IPS DF 4.7 (cell line): ENCODE measurements around the gene PARD3B.

Experiments
- DNase-seq: peaks from one replicate; pipeline ENCODE4 v3.0.0-alpha.2; 2013; ENCODE audit warnings: low spot score; ENCODE audit errors: extremely low read depth

PARD3B gene

GRCh38 chr2:205001300-205001966, 456.2 kb downstream of the PARD3B start:
- DNase-seq, result no peak

- no peak for DNase-seq
These were observed 457.1 kb downstream of the PARD3B start for GRCh38 chr2:205002390-205002789.

- no peak for DNase-seq
These were observed 458.0 kb downstream of the PARD3B start for GRCh38 chr2:205003288-205003687.

GRCh38 chr2:205010196-205010595, 464.9 kb downstream of the PARD3B start:
- no peak for DNase-seq

GRCh38 chr2:205011031-205011430, 465.8 kb downstream of the PARD3B start:
- no peak for DNase-seq

- DNase-seq, result no peak
These were observed 467.7 kb downstream of the PARD3B start for GRCh38 chr2:205012961-205013360.

- no peak for DNase-seq
These were observed 468.3 kb downstream of the PARD3B start for GRCh38 chr2:205013586-205013985.

- DNase-seq, result no peak
These were observed 468.9 kb downstream of the PARD3B start for GRCh38 chr2:205014201-205014600.

- DNase-seq, result no peak
These were observed 472.1 kb downstream of the PARD3B start for GRCh38 chr2:205017381-205017780.

GRCh38 chr2:205017912-205018311, 472.6 kb downstream of the PARD3B start:
- DNase-seq, result no peak

GRCh38 chr2:205020673-205021072, 475.4 kb downstream of the PARD3B start:
- DNase-seq, result no peak

- DNase-seq, result no peak
These were observed 477.6 kb downstream of the PARD3B start for GRCh38 chr2:205022841-205023240.

GRCh38 chr2:205024822-205025518, 479.7 kb downstream of the PARD3B start:
- no peak for DNase-seq

- DNase-seq, result no peak
These were observed 480.4 kb downstream of the PARD3B start for GRCh38 chr2:205025580-205026240.

- no peak for DNase-seq
These were observed 485.4 kb downstream of the PARD3B start for GRCh38 chr2:205030695-205031094.

GRCh38 chr2:205032093-205032551, 486.8 kb downstream of the PARD3B start:
- DNase-seq, result no peak

GRCh38 chr2:205033431-205033830, 488.2 kb downstream of the PARD3B start:
- no peak for DNase-seq

GRCh38 chr2:205034034-205034433, 488.8 kb downstream of the PARD3B start:
- DNase-seq, result no peak

- DNase-seq, result no peak
These were observed 495.0 kb downstream of the PARD3B start for GRCh38 chr2:205040323-205040722.

GRCh38 chr2:205041472-205042130, 496.3 kb downstream of the PARD3B start:
- DNase-seq, result no peak

- DNase-seq, result no peak
These were observed 498.0 kb downstream of the PARD3B start for GRCh38 chr2:205043285-205043684.

GRCh38 chr2:205045706-205046105, 500.4 kb downstream of the PARD3B start:
- DNase-seq, result no peak
